HepG2 (cell line): ENCODE data around the gene RXFP1. TPM values are rescaled to one million over a fixed set of nuclear protein-coding genes. Genes with fewer than 3 reads are reported as not detected.

Experiments
- ASH2L ChIP-seq: fragments of 300-600, 200-600 bp; sonication (generic); IDR thresholded peaks from 2 replicates; pipeline ENCODE4 v1.7.0; 2017; ENCODE audit warnings: low read depth, mild to moderate bottlenecking, moderate library complexity, mixed read lengths, low read length; ENCODE audit not compliant: insufficient read length
- CBX2 ChIP-seq, 2 experiments: fragments of 200-600 bp in 1 of 2; sonication (generic); formaldehyde crosslinking in 1 of 2; IDR thresholded peaks; 2 replicates each; pipeline versions ENCODE4 v1.7.0 to v1.8.1; 2018 to 2022; ENCODE audit warnings: low read depth in 2 of 2, low read length in 1 of 2, mild to moderate bottlenecking in 1 of 2, missing genetic modification reagents in 1 of 2
- CEBPB ChIP-seq: IDR thresholded peaks from 2 replicates; pipeline ENCODE4 v1.6.1; 2011; ENCODE audit warnings: low read depth, low read length, improper control_type of control experiment, borderline replicate concordance
- CEBPG ChIP-seq: IDR thresholded peaks from 2 replicates; pipeline ENCODE4 v1.6.1; 2016
- ETV6 ChIP-seq: sonication (generic); formaldehyde crosslinking; conservative IDR thresholded peaks from 2 replicates; pipeline ENCODE4 v1.4.0; 2020; ENCODE audit warnings: missing genetic modification reagents
- GTF3A ChIP-seq: sonication (generic); formaldehyde crosslinking; conservative IDR thresholded peaks from 2 replicates; pipeline ENCODE4 v1.4.0; 2020; ENCODE audit warnings: mild to moderate bottlenecking, missing genetic modification reagents
- ISX ChIP-seq: sonication (generic); formaldehyde crosslinking; conservative IDR thresholded peaks from 2 replicates; pipeline ENCODE4 v1.5.0; 2020; ENCODE audit warnings: missing genetic modification reagents
- KDM5B ChIP-seq: sonication (generic); formaldehyde crosslinking; IDR thresholded peaks from 2 replicates; pipeline ENCODE4 v1.4.0; 2020; ENCODE audit warnings: missing genetic modification reagents, mild to moderate bottlenecking, borderline replicate concordance
- POLR2G ChIP-seq: fragments of 200-400 bp; formaldehyde crosslinking; IDR thresholded peaks from 2 replicates; pipeline ENCODE4 v1.6.1; 2018; ENCODE audit warnings: mild to moderate bottlenecking, low read depth, low read length, moderate library complexity
- ZNF354B ChIP-seq: sonication (generic); formaldehyde crosslinking; IDR thresholded peaks from 2 replicates; pipeline ENCODE4 v1.8.0; 2022; ENCODE audit warnings: mild to moderate bottlenecking, missing genetic modification reagents
- ZNF383 ChIP-seq: sonication (generic); formaldehyde crosslinking; IDR thresholded peaks from 2 replicates; pipeline ENCODE4 v1.4.0; 2020; ENCODE audit warnings: missing genetic modification reagents, mild to moderate bottlenecking, borderline replicate concordance
- ZNF746 ChIP-seq: sonication (generic); formaldehyde crosslinking; IDR thresholded peaks from 2 replicates; pipeline ENCODE4 v1.8.0; 2022; ENCODE audit warnings: mild to moderate bottlenecking, missing genetic modification reagents
- ZNF775 ChIP-seq: sonication (generic); formaldehyde crosslinking; IDR thresholded peaks from 2 replicates; pipeline ENCODE4 v1.4.0; 2020; ENCODE audit warnings: missing genetic modification reagents, mild to moderate bottlenecking, moderate library complexity, borderline replicate concordance
- ZNF841 ChIP-seq: sonication (generic); formaldehyde crosslinking; IDR thresholded peaks from 2 replicates; pipeline ENCODE4 v1.8.1; 2023; ENCODE audit warnings: missing genetic modification reagents, borderline replicate concordance
- polyA plus RNA-seq, 8 experiments: library from polyadenylated mRNA; depleted of rRNA in 3 of 8; stranded (reverse) in 7 of 8; unstranded in 1 of 8; fragments of >200 nt; fragmentation: Illumina TruSeq in 4 of 8; extraction: Trizol in 4 of 8; gene quantifications; 2 replicates each; pipeline versions ENCODE4 v1.2.1 to v1.2.3, GENCODE V29; 2011 to 2016; ENCODE audit warnings: low read depth in 4 of 8, missing spikeins in 1 of 8, mixed read lengths in 1 of 8; ENCODE audit not compliant: insufficient read depth in 1 of 8
- total RNA-seq, 5 experiments: library from RNA; depleted of rRNA; stranded (reverse); fragments of >200 nt; fragmentation: Illumina TruSeq; extraction: Trizol; gene quantifications; 2 replicates each; pipeline ENCODE4 v1.2.3, GENCODE V29; 2016; ENCODE audit warnings: low read depth in 1 of 5
- TF ChIP-seq, protein P1 (sequence below): sonication (generic); formaldehyde crosslinking; IDR thresholded peaks from 2 replicates; pipeline ENCODE4 v1.9.0; 2022; ENCODE audit warnings: low read depth, missing genetic modification reagents
- TF ChIP-seq, protein P2 (sequence below): IDR thresholded peaks from 2 replicates; pipeline ENCODE4 v1.6.1; 2012; ENCODE audit warnings: low read depth, low read length, improper control_type of control experiment

Gene RXFP1
- total and polyA plus RNA-seq, 2 of the 13 experiments (the other 11 are each of a cell fraction or from before 2014, with no cell fraction given) = not detected

DNA sequence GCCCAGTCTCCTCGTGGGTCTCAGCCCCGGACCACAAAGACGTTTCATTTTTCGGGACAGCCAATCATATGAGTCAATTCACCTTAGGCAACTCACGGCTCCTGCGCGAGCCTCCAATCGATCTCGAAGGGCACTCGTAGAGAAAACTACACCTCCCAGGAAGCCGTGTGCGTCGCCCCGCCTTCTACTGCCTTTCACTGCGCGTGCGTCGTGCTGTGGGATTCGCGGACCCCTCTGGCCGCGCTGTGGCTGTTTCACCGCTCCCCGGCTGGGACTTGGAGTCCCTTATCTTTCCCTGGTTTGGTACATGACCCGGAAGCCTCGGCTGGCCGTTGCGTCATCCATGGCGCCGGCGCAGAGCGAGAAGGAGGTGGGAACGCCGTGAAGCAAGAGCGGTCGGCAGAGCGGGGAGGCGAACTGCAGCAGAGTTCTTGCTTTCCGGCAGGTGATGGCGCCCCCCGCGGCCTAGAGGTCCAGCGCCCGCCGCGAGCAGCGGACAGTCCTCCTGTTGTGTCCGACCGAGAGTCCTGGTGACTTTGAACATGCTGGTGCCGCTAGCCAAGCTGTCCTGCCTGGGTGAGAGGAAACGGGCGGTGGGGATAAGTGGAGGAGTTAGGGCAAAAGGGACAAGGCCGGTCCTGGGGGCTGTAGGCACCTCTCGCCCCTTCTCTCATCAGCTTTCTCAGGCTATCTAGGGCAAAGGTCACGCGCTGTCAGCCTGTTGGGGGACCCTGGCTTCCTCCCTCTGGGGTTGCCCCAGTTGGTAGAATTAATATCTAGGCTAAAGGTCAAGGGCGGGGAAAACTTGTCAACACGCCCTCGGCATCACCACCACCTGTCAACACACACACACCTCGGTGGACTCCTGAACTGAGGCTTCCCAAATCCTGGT lies 150.5 kb downstream of the RXFP1 start, which contains the start of gene ETFDH (continued):
- TF ChIP-seq ZNF383 (CRISPR knock-in tag) (no peak), ASH2L (peak; percentile 67), POLR2G (no peak; the same call in 1 of the 2 replicates), KDM5B (CRISPR knock-in tag) (peak; percentile 95), ZNF746 (peak; percentile 34; the same call in 1 of the 2 replicates), CEBPG (CRISPR knock-in tag) (peak; percentile 100), ISX (CRISPR knock-in tag) (no peak), ETV6 (peak; percentile 59; the same call in 1 of the 2 replicates), GTF3A (CRISPR knock-in tag) (no peak), ZNF841 (CRISPR knock-in tag) (no peak), ZNF775 (no peak), CEBPB (peak; percentile 100), CBX2 (IDR thresholded peaks at IDR 0.05; ENCODE audit: low read depth, low read length) (no peak), CBX2 (CRISPR knock-in tag; IDR thresholded peaks at IDR 0.05; ENCODE audit: low read depth) (no peak), ZNF354B (CRISPR knock-in tag) (no peak)
- TF ChIP-seq, protein P1, sequence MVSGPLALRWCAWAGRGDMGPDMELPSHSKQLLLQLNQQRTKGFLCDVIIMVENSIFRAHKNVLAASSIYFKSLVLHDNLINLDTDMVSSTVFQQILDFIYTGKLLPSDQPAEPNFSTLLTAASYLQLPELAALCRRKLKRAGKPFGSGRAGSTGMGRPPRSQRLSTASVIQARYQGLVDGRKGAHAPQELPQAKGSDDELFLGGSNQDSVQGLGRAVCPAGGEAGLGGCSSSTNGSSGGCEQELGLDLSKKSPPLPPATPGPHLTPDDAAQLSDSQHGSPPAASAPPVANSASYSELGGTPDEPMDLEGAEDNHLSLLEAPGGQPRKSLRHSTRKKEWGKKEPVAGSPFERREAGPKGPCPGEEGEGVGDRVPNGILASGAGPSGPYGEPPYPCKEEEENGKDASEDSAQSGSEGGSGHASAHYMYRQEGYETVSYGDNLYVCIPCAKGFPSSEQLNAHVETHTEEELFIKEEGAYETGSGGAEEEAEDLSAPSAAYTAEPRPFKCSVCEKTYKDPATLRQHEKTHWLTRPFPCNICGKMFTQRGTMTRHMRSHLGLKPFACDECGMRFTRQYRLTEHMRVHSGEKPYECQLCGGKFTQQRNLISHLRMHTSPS (CRISPR knock-in tag) = peak; percentile 59; the same call in 1 of the 2 replicates
- TF ChIP-seq, protein P2, sequence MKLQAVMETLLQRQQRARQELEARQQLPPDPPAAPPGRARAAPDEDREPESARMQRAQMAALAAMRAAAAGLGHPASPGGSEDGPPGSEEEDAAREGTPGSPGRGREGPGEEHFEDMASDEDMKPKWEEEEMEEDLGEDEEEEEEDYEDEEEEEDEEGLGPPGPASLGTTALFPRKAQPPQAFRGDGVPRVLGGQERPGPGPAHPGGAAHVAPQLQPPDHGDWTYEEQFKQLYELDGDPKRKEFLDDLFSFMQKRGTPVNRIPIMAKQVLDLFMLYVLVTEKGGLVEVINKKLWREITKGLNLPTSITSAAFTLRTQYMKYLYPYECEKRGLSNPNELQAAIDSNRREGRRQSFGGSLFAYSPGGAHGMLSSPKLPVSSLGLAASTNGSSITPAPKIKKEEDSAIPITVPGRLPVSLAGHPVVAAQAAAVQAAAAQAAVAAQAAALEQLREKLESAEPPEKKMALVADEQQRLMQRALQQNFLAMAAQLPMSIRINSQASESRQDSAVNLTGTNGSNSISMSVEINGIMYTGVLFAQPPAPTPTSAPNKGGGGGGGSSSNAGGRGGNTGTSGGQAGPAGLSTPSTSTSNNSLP = 0 out of 2 replicates have a peak, but pooled peaks have one; percentile 0
- TF ChIP-seq, all 625 proteins: peak for 318
